ENCODE data around the gene IRAK3. TPM values are rescaled to one million over a fixed set of nuclear protein-coding genes. Genes with fewer than 3 reads are reported as not detected.

IRAK3 gene, protein sequence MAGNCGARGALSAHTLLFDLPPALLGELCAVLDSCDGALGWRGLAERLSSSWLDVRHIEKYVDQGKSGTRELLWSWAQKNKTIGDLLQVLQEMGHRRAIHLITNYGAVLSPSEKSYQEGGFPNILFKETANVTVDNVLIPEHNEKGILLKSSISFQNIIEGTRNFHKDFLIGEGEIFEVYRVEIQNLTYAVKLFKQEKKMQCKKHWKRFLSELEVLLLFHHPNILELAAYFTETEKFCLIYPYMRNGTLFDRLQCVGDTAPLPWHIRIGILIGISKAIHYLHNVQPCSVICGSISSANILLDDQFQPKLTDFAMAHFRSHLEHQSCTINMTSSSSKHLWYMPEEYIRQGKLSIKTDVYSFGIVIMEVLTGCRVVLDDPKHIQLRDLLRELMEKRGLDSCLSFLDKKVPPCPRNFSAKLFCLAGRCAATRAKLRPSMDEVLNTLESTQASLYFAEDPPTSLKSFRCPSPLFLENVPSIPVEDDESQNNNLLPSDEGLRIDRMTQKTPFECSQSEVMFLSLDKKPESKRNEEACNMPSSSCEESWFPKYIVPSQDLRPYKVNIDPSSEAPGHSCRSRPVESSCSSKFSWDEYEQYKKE
- 2.6 and 3.0 TPM in 2 replicates for total RNA-seq

DNA sequence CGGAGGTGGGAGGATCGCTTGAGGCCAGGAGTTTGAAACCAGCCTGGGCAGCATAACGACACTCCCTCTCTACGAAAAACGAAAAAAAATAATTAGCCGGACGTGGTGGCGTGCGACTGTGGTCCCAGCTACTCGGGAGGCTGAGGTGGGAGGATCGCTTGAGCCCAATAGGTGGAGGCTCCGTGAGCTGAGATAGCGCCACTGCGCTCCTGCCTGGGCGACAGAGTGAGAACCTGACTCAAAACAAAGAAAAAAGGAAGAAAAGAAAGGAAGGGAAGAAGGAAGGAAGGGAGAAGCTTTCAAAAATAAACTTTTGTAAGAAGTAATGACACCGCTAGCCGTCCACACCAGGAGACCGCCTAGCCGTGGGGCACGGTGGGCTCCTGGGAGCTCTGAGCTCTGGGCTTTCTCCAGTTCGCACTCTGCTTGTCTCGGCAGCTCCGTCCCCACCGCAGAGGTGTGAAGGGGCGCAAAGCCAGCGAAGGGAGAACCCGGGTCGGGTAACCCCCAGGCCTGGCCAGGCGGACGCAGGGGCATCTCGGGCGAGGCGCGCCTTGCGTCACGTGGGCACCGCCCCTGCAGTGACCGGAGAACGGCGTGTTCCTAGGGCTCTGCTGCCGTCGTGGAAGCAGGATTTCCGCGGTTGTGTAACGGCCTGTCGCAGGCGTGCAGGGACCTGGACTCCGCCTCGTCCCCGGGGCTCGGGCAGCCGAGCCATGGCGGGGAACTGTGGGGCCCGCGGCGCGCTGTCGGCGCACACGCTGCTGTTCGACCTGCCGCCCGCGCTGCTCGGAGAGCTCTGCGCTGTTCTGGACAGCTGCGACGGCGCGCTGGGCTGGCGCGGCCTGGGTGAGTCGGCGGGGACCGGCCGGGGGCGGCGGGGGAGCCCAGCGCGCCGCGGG is at the start of gene IRAK3:
Gene IRAK3 (plus strand): TSS at position 631 of the 902 bp plus-strand sequence. CDS start 86 bp downstream, at position 717.
- TF ChIP-seq, protein P1, sequence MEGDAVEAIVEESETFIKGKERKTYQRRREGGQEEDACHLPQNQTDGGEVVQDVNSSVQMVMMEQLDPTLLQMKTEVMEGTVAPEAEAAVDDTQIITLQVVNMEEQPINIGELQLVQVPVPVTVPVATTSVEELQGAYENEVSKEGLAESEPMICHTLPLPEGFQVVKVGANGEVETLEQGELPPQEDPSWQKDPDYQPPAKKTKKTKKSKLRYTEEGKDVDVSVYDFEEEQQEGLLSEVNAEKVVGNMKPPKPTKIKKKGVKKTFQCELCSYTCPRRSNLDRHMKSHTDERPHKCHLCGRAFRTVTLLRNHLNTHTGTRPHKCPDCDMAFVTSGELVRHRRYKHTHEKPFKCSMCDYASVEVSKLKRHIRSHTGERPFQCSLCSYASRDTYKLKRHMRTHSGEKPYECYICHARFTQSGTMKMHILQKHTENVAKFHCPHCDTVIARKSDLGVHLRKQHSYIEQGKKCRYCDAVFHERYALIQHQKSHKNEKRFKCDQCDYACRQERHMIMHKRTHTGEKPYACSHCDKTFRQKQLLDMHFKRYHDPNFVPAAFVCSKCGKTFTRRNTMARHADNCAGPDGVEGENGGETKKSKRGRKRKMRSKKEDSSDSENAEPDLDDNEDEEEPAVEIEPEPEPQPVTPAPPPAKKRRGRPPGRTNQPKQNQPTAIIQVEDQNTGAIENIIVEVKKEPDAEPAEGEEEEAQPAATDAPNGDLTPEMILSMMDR (IDR thresholded peaks at IDR 0.05; ENCODE audit: insufficient read depth, low read depth, low read length) = no peak
- peak within 1 kb of the TSS; percentile 65 for H3K4me3 ChIP-seq (ENCODE audit: low read depth, low read length)
- DNase-seq (ENCODE audit: low read depth) = peak; percentile 66

- DNase-seq (ENCODE audit: low read depth) = no peak
- TF ChIP-seq, protein P1 (IDR thresholded peaks at IDR 0.05; ENCODE audit: insufficient read depth, low read depth, low read length) = no peak
- no peak overlapping the region for H3K4me3 ChIP-seq (ENCODE audit: low read depth, low read length)
These were observed 49.7 kb upstream of the IRAK3 start for GRCh38 chr12:66139328-66139727.

DNA sequence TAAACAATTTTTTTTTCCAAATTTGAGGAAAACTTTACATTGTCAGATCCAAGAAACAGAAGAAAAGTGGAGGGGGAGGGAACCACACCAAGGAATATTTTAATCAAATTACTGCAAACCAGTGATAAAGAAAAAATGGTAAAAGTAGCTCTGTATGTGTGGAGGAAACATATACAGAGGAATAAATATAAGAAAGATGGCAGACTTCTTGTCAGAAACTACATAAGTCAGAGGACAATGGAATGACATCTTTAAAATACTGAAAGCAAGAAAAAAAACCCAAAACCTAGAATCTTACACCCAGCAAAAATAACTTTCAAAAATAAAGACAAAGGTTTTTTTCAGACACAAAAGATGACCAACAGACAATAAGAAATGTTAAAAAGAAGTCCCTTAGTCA is 48.3 kb upstream of the IRAK3 start:
- TF ChIP-seq, protein P1 (IDR thresholded peaks at IDR 0.05; ENCODE audit: insufficient read depth, low read depth, low read length) = no peak
- no peak for DNase-seq (ENCODE audit: low read depth)
- no peak overlapping the region for H3K4me3 ChIP-seq (ENCODE audit: low read depth, low read length)

GRCh38 chr12:66141299-66141698 is 47.7 kb upstream of the IRAK3 start:
- TF ChIP-seq, protein P1 (IDR thresholded peaks at IDR 0.05; ENCODE audit: insufficient read depth, low read depth, low read length) = no peak
- no peak for DNase-seq (ENCODE audit: low read depth)
- no peak overlapping the region for H3K4me3 ChIP-seq (ENCODE audit: low read depth, low read length)

DNA sequence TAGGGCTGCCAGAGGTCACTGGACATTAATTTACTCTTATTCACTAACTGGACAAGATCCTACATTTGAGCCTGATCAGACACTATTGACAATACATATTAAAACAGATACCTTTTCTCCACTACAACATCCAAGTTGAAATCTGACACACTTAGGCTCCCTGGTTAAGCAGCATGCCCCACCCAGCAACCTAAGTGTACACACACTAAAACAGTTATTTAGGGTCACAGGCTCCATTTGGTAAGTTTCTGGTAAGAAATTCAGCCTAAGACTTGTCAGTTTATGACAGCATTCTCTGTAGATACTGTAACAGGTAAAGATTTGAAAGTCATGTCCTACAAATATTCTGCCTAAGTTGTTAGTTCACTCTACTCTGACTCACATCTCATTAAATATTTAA is 46.2 kb upstream of the IRAK3 start:
- TF ChIP-seq, protein P1 (IDR thresholded peaks at IDR 0.05; ENCODE audit: insufficient read depth, low read depth, low read length) = no peak
- no peak for DNase-seq (ENCODE audit: low read depth)
- no peak overlapping the region for H3K4me3 ChIP-seq (ENCODE audit: low read depth, low read length)

GRCh38 chr12:66143868-66144267 is 45.1 kb upstream of the IRAK3 start:
- TF ChIP-seq, protein P1 (IDR thresholded peaks at IDR 0.05; ENCODE audit: insufficient read depth, low read depth, low read length) = no peak
- no peak for DNase-seq (ENCODE audit: low read depth)
- H3K4me3 ChIP-seq (ENCODE audit: low read depth, low read length) = no peak overlapping the region

Measured in fibroblast of villous mesenchyme (primary cell).